GM19463 (cell line): ENCODE data around the gene FAM174C.
A peak's percentile ranks its signal among the peaks of the same experiment; 100 is the strongest.

ENCODE experiments used
- ATAC-seq: cut with Tn5 transposase; IDR thresholded peaks from one replicate; pipeline ENCODE4 v1.9.1; 2021; ENCODE audit warnings: mild to moderate bottlenecking, moderate library complexity; ENCODE audit not compliant: unreplicated experiment

The FAM174C gene

DNA sequence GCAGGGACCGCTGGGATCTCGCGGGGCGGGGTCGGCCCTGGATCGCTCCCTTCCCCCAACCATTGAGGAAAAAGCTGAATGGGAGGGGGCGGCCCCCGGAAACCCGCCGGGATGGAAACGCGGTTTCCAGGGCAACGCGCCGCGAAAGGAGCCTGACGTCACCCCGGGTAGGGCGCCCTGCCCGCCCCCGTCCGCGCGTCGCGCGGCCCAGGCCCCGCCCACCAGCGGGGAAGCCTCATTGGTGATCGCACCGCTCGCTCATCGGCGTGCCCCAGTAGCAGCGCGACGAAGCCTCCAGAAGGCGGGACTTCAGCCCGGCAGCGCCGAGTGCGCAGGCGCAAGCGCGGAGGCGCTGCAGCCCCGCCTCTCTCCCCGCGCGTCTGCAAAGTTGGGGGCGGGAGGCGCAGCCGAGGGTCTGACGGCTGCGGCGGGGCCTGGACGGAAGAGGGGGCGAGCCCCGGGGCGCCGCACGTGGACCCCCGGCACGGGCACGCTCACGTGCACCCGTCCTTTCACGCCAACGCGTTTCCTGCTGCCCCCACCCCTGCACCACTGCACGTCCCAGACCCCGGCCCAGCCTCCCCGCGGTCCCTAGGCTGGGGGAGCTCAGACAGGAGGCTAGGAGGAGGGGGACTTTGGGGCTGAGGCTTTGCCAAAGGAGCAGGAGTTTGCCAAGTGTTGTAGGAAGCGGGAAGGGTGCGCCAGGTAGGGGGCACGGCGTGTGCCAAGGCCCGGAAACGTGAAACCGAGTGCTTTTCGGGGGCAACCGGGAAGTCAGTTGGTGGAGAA is 14.4 kb upstream of the FAM174C start:
- ATAC-seq = peak; percentile 66

DNA sequence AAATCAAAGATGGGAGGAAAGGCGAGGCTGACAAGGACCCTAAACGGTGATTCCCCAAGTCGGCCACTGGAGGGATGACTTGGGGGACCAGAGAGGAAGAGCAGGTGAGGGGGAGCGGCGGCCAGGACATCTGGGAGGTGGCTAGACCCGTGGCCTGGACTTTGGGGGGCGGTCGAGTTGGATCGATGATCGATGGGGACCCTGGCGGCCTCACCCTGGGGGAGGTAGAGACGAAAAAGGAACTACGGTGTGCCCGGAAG is 13.9 kb upstream of the FAM174C start:
- no peak for ATAC-seq

- ATAC-seq = no peak
These were observed 13.3 kb upstream of the FAM174C start for GRCh38 chr19:1261798-1262622.

DNA sequence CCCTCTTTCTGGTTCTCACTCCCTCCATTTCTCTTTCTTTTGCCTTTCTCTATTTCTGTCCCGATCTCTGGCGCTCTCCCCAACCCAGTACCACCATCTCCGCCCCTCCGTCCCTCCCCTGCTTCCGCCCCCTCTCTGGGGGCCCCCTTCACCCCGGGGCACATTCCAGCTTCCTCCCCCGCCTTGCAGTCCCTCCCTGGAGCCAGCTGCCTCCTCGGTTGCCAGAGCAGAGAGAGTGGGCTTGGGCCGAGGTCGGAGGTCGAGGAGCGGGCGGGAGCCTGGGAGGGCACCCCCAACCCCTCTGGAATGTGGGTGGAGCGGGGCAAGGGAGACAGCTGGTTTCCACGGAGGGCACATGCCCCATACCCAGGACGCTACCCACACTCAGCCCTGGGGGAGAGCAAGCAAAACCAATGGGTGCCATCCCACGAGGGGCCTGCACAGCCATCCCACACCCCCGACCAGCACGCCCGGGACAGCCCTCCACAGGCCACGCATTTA is 12.7 kb upstream of the FAM174C start:
- no peak for ATAC-seq

GRCh38 chr19:1263188-1263587 is 12.1 kb upstream of the FAM174C start:
- ATAC-seq = no peak

DNA sequence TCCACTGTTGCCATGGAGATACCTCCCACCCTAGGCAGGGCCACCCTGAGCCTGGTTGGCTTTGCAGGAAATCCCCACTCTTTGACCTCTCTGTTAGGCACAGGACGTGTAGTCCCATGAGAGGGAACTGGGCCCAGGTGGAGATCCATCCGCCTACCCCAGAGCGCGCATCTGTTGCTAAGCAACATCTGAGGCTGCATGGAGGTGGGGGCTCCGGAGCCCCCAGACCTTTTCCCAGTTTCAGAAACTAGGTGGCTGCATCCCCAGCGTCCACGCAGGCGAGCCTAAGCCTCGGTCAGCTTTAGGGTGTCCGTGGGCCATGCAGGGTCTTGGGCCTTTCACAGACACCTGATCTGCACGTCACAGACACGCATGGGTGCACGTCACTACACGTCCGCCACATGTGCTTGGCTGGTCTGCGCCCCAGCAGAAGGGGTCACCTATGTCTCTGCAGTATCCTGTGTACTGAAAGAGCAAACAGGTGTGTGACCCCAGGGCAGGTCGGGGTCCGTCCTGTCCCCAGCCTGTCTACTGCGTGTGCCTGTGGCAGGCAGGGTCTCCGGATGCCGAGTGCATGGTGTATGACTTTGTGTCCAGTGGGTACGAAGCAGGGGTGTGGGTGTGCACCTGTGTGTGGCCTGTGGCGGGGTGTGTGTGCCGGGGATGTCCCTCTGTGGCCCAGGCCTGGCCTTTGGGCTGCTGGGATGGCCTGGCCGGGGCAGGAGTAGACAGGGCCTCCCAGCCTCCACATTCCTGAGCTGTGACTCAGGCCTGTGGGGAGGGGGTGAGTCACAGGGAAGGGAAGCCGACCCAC is 10.3 kb upstream of the FAM174C start:
- no peak for ATAC-seq

GRCh38 chr19:1265615-1266128 is 9.7 kb upstream of the FAM174C start:
- no peak for ATAC-seq

- ATAC-seq = peak; percentile 24
These were observed 9.0 kb upstream of the FAM174C start for GRCh38 chr19:1266129-1266915.

DNA sequence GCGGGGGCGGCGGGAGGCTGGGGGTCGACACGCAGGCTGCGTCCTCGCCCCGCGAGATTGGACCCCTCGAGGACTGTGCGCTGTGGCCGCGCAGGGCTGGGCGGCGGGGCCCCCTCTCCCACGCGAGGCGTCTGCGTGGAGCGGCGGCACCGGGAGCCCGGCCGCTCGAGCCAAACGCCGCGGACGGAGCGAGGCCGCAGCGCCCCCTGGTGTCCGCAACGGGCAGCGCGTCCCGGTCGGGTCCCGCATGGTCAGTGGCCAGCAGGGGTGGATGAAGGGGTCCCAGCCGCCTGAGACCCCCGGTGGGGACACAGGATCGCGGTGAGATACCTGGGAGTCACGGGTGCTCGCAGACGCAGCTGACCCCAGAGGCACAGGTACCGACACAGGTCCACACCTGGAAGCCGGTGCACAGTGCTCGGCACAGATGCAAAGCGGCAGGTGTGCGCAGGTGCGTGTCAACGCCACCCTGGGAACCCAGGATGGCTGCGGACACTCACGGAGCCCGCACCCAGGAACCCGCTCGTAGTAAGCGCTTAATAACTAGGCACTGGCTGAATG is 8.3 kb upstream of the FAM174C start:
- ATAC-seq = peak; percentile 11

GRCh38 chr19:1267477-1268225 is 7.7 kb upstream of the FAM174C start:
- no peak for ATAC-seq

DNA sequence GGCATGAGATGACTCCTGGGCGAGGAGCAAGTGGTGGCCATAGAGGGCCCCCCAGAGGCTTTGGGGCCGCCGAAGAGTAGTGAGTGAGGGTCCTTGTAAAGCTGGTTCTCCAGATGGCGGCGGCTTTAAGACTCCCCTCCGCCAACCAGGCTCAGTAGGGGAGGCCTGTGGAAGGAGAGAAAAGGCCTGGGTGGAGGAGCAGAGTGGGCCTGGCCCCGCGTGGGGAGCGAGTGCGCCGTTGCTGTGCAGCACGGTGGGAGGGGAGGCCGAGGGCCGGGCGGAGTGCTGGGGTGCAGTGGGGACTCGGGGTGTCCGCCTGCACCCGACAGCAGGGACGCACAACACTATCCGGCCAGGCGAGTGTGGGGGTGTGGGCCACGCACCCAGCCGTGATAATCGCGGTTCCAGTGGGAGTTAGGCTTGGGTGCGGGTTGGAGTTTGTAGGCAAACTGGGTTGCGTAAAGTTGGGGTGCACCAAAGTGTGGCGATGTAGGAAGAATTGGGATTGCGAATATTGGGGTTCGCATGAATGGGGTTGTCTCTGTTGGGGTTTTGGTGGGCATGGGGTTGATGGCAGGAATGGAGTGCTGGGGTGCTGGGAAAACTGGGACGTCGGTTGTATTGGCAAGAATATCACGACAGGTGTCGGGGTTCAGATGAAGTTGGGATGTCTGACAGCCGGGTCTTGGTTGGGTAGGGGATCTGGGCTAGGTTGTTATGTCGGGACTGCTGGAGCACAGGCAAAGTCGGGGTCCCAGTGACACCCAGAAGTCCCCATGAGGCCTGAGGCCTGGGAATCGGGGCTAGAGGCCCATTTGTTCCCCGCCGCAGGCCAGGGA is 6.9 kb upstream of the FAM174C start:
- ATAC-seq = no peak

DNA sequence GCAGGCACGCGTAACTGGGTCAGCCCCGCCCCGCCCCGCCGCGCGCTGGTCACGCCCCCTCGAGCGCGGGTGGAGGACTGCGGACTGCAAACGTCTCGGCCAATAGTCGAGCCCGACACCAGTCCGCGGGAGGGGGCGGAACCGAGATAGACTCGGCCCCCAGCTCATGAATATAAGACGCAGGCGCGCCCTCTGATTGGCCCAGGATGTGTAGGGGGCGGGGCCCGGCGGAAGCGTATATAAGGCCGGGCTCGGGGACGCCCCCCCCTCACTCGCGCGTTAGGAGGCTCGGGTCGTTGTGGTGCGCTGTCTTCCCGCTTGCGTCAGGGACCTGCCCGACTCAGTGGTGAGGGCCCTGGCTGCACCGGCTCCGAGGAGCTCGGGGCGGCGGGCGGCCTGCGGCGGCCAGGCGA is 6.3 kb upstream of the FAM174C start, which contains the start of gene CIRBP:
Gene CIRBP, plus strand, starts transcription at position 268 of the 413 bp plus-strand sequence. CDS start 1,602 bp downstream, outside the sequence.
- ATAC-seq = peak; percentile 61

GRCh38 chr19:1269478-1270212 is 5.7 kb upstream of the FAM174C start:
- ATAC-seq = peak; percentile 22

DNA sequence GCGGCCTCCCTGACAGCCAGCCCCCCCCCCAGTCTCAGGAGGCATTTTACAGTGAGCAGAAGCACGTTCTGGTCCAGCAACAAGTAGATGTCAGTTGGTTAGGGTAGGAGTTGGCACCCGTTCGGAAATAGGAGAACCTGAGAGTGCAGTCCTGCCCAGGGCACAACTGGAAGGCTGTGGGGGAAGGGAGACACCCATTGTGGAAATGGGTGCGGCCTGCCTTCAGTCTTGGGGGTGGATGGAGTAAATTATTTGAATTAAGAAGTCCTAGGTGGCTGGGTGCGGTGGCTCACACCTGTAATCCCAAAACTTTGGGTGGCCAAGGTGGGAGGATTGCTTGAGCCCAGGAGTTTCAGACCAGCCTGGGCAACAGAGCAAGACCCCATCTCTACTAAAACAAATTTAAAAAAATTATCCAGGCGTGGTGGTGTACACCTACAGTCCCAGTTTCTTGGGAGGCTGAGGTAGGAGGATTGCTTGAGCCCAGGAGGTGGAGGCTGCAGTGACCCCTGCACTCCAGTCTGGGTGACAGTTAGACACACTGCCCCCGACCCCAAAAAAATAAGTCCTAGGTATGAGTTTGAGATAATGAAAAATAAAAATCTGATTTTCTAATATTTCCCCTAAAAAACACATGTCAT is 5.0 kb upstream of the FAM174C start:
- no peak for ATAC-seq

- ATAC-seq = no peak
These were observed 4.3 kb upstream of the FAM174C start for GRCh38 chr19:1270854-1271527.
